Activated B cell treated with CpG ODN at 0.5 μM for 24 hours (primary cell): ENCODE measurements around the gene AP2A1. TPM values are rescaled to one million over a fixed set of nuclear protein-coding genes. Genes with fewer than 3 reads are reported as not detected.

Experiments used
- ATAC-seq: fragments of 200-7000 bp; cut with Tn5 transposase; one replicate; pipeline ENCODE4 v1.10.0; 2021; ENCODE audit warnings: low read depth, mild to moderate bottlenecking, moderate library complexity
- CTCF ChIA-PET: fragments of 350-600 bp; sonication (Branson Sonifier 250); formaldehyde crosslinking; loops from one replicate; lab custom pipeline; 2021; ENCODE audit warnings: antibody characterized with exemption; lab: Charles Lee
- POLR2A ChIA-PET: fragments of 350-600 bp; sonication (Branson Sonifier 250); formaldehyde crosslinking; loops from one replicate; lab custom pipeline; 2021; ENCODE audit warnings: antibody characterized with exemption; lab: Charles Lee
- DNase-seq: peaks from one replicate; pipeline ENCODE4 v3.0.0; 2022
- H3K27ac Mint-ChIP-seq: one replicate; pipeline ENCODE4 v1.8.0; 2020; ENCODE audit warnings: mixed read lengths
- H3K27me3 Mint-ChIP-seq: one replicate; pipeline ENCODE4 v1.8.0; 2021; ENCODE audit warnings: mixed read lengths
- H3K36me3 Mint-ChIP-seq: one replicate; pipeline ENCODE4 v1.8.0; 2021; ENCODE audit warnings: low read depth, mixed read lengths
- H3K4me1 Mint-ChIP-seq: one replicate; pipeline ENCODE4 v1.8.0; 2021; ENCODE audit warnings: mixed read lengths
- H3K4me3 Mint-ChIP-seq: one replicate; pipeline ENCODE4 v1.8.0; 2020; ENCODE audit warnings: mild to moderate bottlenecking, mixed read lengths
- H3K9me3 Mint-ChIP-seq: one replicate; pipeline ENCODE4 v1.8.0; 2020; ENCODE audit warnings: mixed read lengths
- CTCF ChIP-seq: fragments of 200-600 bp; IDR thresholded peaks from one replicate; pipeline ENCODE4 v1.8.0; 2022; ENCODE audit warnings: antibody characterized with exemption, mild to moderate bottlenecking
- intact Hi-C: fragments of 100-400 bp; cut with micrococcal nuclease; formaldehyde crosslinking; loops from one replicate; pipeline ENCODE4 v1.15.1; 2024
- total RNA-seq: library from RNA; stranded (reverse); gene quantifications from 2 replicates; pipeline ENCODE4 v1.2.3, GENCODE V29; 2022

The AP2A1 gene
- total RNA-seq, 1 donor from 2014 or later = 60.6 TPM

- CTCF ChIA-PET = no interaction called here
- intact Hi-C loops = no loop called here
- no peak for ATAC-seq
Observed at GRCh38 chr19:49752701-49753100, 14.1 kb upstream of the AP2A1 start.

GRCh38 chr19:49755956-49756355, 10.8 kb upstream of the AP2A1 start:
- DNase-seq = no peak
- POLR2A ChIA-PET = interaction anchor here (0.6 kb wide), 1 partner anchor 27 kb away, joined by 7 read pairs; no protein-coding TSS in a partner anchor
- no peak for TF ChIP-seq CTCF
- Mint-ChIP-seq H3K4me1 (no peaks in the 10 kb centered on the region), H3K4me3 (no peak overlapping the region), H3K36me3 (peaks cover 2% of the 10 kb centered on the region), H3K27me3 (no peaks in the 10 kb centered on the region), H3K9me3 (peaks cover 4% of the 10 kb centered on the region), H3K27ac (no peak overlapping the region)
- CTCF ChIA-PET = interaction anchor here (1.2 kb wide), 1 partner anchor 38 kb away, joined by 3 read pairs; no protein-coding TSS in a partner anchor
- intact Hi-C loops = no loop called here
- ATAC-seq = no peak

More at GRCh38 chr19:49752701-49753100, 14.1 kb upstream of the AP2A1 start:
- H3K9me3 Mint-ChIP-seq = peaks cover 4% of the 10 kb centered on the region
- H3K36me3 Mint-ChIP-seq = peaks cover 2% of the 10 kb centered on the region
- POLR2A ChIA-PET = interaction anchor here (1.1 kb wide), 1 partner anchor 14 kb away, joined by 3 read pairs; no protein-coding TSS in a partner anchor
- no peak for DNase-seq
- no peak overlapping the region for H3K4me3 Mint-ChIP-seq
- H3K4me1 Mint-ChIP-seq = no peaks in the 10 kb centered on the region
- no peak for TF ChIP-seq CTCF
- H3K27ac Mint-ChIP-seq = no peak overlapping the region
- no peaks in the 10 kb centered on the region for H3K27me3 Mint-ChIP-seq

- no peak overlapping the region for H3K27ac Mint-ChIP-seq
- H3K36me3 Mint-ChIP-seq = no peaks in the 10 kb centered on the region
- H3K4me1 Mint-ChIP-seq = peaks cover 1% of the 10 kb centered on the region
- ATAC-seq (no peak), DNase-seq (no peak)
- no peaks in the 10 kb centered on the region for H3K27me3 Mint-ChIP-seq
- TF ChIP-seq CTCF = no peak
- H3K9me3 Mint-ChIP-seq = peaks cover 2% of the 10 kb centered on the region
- intact Hi-C loops = no loop called here
- ChIA-PET CTCF (no interaction called here), POLR2A (no interaction called here)
- H3K4me3 Mint-ChIP-seq = no peak overlapping the region
Observed at GRCh38 chr19:49758292-49758691, 8.5 kb upstream of the AP2A1 start.

- ATAC-seq = no peak
- no peak overlapping the region for H3K4me3 Mint-ChIP-seq
- intact Hi-C loops = no loop called here
- POLR2A ChIA-PET = interaction anchor here (1.0 kb wide), 1 partner anchor 1592 kb away, joined by 8 read pairs; no protein-coding TSS in a partner anchor
- CTCF ChIA-PET = no interaction called here
- no peak for DNase-seq
- H3K4me1 Mint-ChIP-seq = peaks cover 6% of the 10 kb centered on the region
- H3K27me3 Mint-ChIP-seq = no peaks in the 10 kb centered on the region
- no peaks in the 10 kb centered on the region for H3K36me3 Mint-ChIP-seq
- TF ChIP-seq CTCF = no peak
- no peak overlapping the region for H3K27ac Mint-ChIP-seq
- H3K9me3 Mint-ChIP-seq = no peaks in the 10 kb centered on the region
Observed at GRCh38 chr19:49761249-49761624, 5.6 kb upstream of the AP2A1 start.

GRCh38 chr19:49761625-49762311, 5.0 kb upstream of the AP2A1 start:
- POLR2A ChIA-PET = interaction anchor here (1.0 kb wide), 1 partner anchor 1592 kb away, joined by 8 read pairs; no protein-coding TSS in a partner anchor
- DNase-seq = no peak
- CTCF ChIA-PET = no interaction called here
- H3K36me3 Mint-ChIP-seq = no peaks in the 10 kb centered on the region
- H3K27ac Mint-ChIP-seq = no peak overlapping the region
- intact Hi-C loops = no loop called here
- H3K4me3 Mint-ChIP-seq = no peak overlapping the region
- no peaks in the 10 kb centered on the region for H3K9me3 Mint-ChIP-seq
- H3K4me1 Mint-ChIP-seq = peaks cover 8% of the 10 kb centered on the region
- no peak for ATAC-seq
- no peaks in the 10 kb centered on the region for H3K27me3 Mint-ChIP-seq
- TF ChIP-seq CTCF = no peak
